Prostate gland (tissue), 2 donors: ENCODE measurements around the gene MTCH1.

Experiments
- POLR2A ChIP-seq: fragments of 450-650 bp; IDR thresholded peaks from one replicate; pipeline ENCODE4 v1.6.1; 2016; ENCODE audit warnings: antibody characterized with exemption, mild to moderate bottlenecking
- TF ChIP-seq, protein P1 (sequence below), 4 experiments: fragments of 200-600 bp in 2 of 4; fragments of 450-650 bp in 2 of 4; sonication (generic) in 2 of 4; IDR thresholded peaks; 1 replicate in 3 of 4; 2 replicates in 1 of 4; pipeline ENCODE4 v1.5.1; 2016 to 2019; ENCODE audit warnings: antibody characterized with exemption in 4 of 4, mild to moderate bottlenecking in 2 of 4, moderate library complexity in 2 of 4

DNA sequence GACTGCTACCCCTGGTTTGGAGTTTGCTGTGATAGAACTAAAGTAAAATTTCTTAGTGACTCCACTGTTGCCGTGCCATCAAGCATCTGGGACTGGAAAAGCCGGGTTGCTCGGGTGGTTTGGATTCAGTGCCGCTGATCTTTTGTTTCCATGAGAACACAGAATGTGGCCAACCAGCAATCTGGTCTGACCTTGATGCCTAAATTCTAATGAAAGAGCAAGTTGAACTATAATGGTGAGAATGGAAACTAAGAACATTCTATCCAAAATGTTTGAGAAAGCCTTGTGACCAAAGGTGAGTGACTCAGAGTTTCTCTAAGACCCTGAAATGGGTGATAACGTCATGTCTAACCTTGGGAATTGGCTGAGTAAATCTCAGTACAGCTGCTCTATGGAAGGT is 41.3 kb downstream of the MTCH1 start:
- TF ChIP-seq, protein P1, sequence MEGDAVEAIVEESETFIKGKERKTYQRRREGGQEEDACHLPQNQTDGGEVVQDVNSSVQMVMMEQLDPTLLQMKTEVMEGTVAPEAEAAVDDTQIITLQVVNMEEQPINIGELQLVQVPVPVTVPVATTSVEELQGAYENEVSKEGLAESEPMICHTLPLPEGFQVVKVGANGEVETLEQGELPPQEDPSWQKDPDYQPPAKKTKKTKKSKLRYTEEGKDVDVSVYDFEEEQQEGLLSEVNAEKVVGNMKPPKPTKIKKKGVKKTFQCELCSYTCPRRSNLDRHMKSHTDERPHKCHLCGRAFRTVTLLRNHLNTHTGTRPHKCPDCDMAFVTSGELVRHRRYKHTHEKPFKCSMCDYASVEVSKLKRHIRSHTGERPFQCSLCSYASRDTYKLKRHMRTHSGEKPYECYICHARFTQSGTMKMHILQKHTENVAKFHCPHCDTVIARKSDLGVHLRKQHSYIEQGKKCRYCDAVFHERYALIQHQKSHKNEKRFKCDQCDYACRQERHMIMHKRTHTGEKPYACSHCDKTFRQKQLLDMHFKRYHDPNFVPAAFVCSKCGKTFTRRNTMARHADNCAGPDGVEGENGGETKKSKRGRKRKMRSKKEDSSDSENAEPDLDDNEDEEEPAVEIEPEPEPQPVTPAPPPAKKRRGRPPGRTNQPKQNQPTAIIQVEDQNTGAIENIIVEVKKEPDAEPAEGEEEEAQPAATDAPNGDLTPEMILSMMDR (IDR thresholded peaks at IDR 0.05): no peak
- no peak for TF ChIP-seq POLR2A
